ENCODE data around the gene RBPMS2. TPM values are rescaled to one million over a fixed set of nuclear protein-coding genes. Genes with fewer than 3 reads are reported as not detected.

The RBPMS2 gene
- total and polyA plus RNA-seq, 2 of the 8 experiments (the other 6 are each of a cell fraction or from before 2014, with no cell fraction given): 55.8 to 238 TPM

DNA sequence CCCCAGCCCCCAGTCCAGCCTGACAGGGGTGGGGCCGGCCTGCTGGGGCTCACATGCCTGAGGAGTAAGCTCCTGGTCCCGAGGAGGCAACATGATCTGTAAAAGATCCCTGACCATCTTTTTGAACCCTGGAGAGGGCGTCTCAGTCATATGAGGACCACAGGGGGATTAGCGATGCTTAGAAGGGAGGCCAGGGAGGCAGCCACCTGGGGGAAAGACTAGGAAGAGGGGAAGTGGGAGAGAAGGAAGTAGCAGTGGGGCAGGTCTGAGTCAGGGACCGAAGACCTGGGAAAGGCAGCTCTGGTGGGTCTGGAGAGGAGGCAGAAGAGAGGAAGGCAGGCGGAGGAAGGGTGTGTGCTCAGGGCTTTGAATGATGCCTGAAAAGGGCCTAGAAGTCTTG, 31.1 kb upstream of the RBPMS2 start:
- WGBS, 2 experiments (ENCODE audit: extremely low coverage in 1 of 2, insufficient coverage in 1 of 2, insufficient read length in 1 of 2, insufficient replicate concordance in 2 of 2, low coverage in 1 of 2, low lambda C conversion rate in 2 of 2, missing lambda C conversion rate in 1 of 2): 63% methylated on average over 6 of the region's 6 CpGs; no CpG with 5 or more reads in 1 of the 2 experiments
- Histone ChIP-seq H4K91ac (replicated peaks; ENCODE audit: insufficient read length, low read length) (peak overlapping the region; percentile 77), H3K36me3 (ENCODE audit: control insufficient read depth in 2 of 4, insufficient read depth in 4 of 4, low read length in 3 of 4) (no peaks in the 10 kb centered on the region), H2BK120ac (replicated peaks; ENCODE audit: low read depth, low read length) (peak overlapping the region; percentile 96), H2BK5ac (ENCODE audit: low read depth, low read length) (peak overlapping the region; percentile 94), H3K4me3 (ENCODE audit: extremely low read depth in 1 of 4, insufficient read depth in 2 of 4, low read depth in 3 of 4, low read length in 4 of 4) (peak overlapping the region in 1 of 4 experiments; percentile 53; a peak in 2 of 8 replicates), H3K79me2 (ENCODE audit: control insufficient read depth in 1 of 2, insufficient read depth in 2 of 2, low read length in 2 of 2) (no peaks in the 10 kb centered on the region), H2BK12ac (ENCODE audit: low read depth, low read length) (peak overlapping the region; percentile 96), H3K4ac (replicated peaks; ENCODE audit: insufficient read length, low read depth, low read length) (peak overlapping the region; percentile 82), H4K5ac (ENCODE audit: insufficient read length, low read depth, low read length) (peak overlapping the region; percentile 90), H3K23me2 (ENCODE audit: low read depth, low read length) (peaks cover 6% of the 10 kb centered on the region), H2BK15ac (ENCODE audit: low read length) (peak overlapping the region; percentile 83; the same call in 1 of the 2 replicates), H3K4me2 (ENCODE audit: insufficient read depth in 1 of 2, low read depth in 2 of 2, low read length in 2 of 2) (peak overlapping the region; percentile 70 to 83; a peak in 3 of 4 replicates), H3K4me1 (replicated peaks in 1 of 4; ENCODE audit: control insufficient read depth in 3 of 4, insufficient read depth in 4 of 4, low read length in 3 of 4) (peaks cover 14 to 47% (median 36%) of the 10 kb centered on the region in 4 experiments), H3K14ac (ENCODE audit: insufficient read length) (no peak overlapping the region), H3K79me1 (ENCODE audit: low read depth, low read length) (no peaks in the 10 kb centered on the region), H2AFZ (ENCODE audit: low read length) (no peak overlapping the region), H4K8ac (ENCODE audit: extremely low read depth, insufficient read depth, low read length) (peak overlapping the region; percentile 60; the same call in 1 of the 2 replicates), H3K9me3 (ENCODE audit: insufficient read depth in 2 of 2, low read depth in 1 of 2, low read length in 1 of 2) (no peaks in the 10 kb centered on the region), H3K27ac (ENCODE audit: low read depth, low read length) (peak overlapping the region; percentile 95), H4K20me1 (replicated peaks in 1 of 2; ENCODE audit: control insufficient read depth in 1 of 2, insufficient read depth in 2 of 2, low read length in 2 of 2) (no peaks in the 10 kb centered on the region), H2BK20ac (ENCODE audit: low read length) (peak overlapping the region; percentile 96), H3K18ac (ENCODE audit: extremely low read depth, low read length) (peak overlapping the region; percentile 99), H3K27me3 (replicated peaks in 1 of 4; ENCODE audit: control insufficient read depth in 3 of 4, extremely low read depth in 1 of 4, insufficient read depth in 3 of 4, low read length in 3 of 4) (no peaks in the 10 kb centered on the region), H3K56ac (replicated peaks; ENCODE audit: insufficient read length, low read depth, low read length) (peak overlapping the region; percentile 12), H3K23ac (ENCODE audit: insufficient read length) (no peak overlapping the region), H3K9ac (replicated peaks in 1 of 4; ENCODE audit: extremely low read depth in 1 of 4, low read depth in 3 of 4, low read length in 3 of 4) (peak overlapping the region in 2 of 4 experiments; percentile 13 to 74; a peak in 5 of 7 replicates), H2AK5ac (ENCODE audit: low read depth, low read length) (peak overlapping the region; percentile 98)
- ChIA-PET CTCF (ENCODE audit: partially characterized antibody) (interaction anchor here (1.2 to 25.0 kb wide), 9 partner anchors 10 to 75 kb away, joined by 3 to 883 read pairs (median 6); partner anchors contain the start of gene PLEKHO2), POLR2A (ENCODE audit: partially characterized antibody) (interaction anchor here (0.8 to 24.9 kb wide), 17 partner anchors 10 to 181 kb away, joined by 3 to 748 read pairs (median 25); partner anchors contain the start of genes ANKDD1A, PIF1, PLEKHO2 and RBPMS2)
- TF ChIP-seq, protein P1, sequence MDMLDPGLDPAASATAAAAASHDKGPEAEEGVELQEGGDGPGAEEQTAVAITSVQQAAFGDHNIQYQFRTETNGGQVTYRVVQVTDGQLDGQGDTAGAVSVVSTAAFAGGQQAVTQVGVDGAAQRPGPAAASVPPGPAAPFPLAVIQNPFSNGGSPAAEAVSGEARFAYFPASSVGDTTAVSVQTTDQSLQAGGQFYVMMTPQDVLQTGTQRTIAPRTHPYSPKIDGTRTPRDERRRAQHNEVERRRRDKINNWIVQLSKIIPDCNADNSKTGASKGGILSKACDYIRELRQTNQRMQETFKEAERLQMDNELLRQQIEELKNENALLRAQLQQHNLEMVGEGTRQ (IDR thresholded peaks at IDR 0.05; ENCODE audit: low read length): no peak
- no peak for TF ChIP-seq POLR2AphosphoS5 (IDR thresholded peaks at IDR 0.05; ENCODE audit: low read depth, low read length)
- no peak for FAIRE-seq
- DNase-seq (ENCODE audit: low read depth in 1 of 2, low spot score in 2 of 2): no peak

Measured in H1 (cell line).